ENCODE data around the gene RPS27A. TPM values are rescaled to one million over a fixed set of nuclear protein-coding genes. Genes with fewer than 3 reads are reported as not detected.
A peak's percentile ranks its signal among the peaks of the same experiment; 100 is the strongest.

RPS27A gene
- total and polyA plus RNA-seq, 9 of the 15 experiments (the other 6 are each of a cell fraction or from before 2014, with no cell fraction given), result 1,383 to 3,282 (median 2,242) TPM

- TF ChIP-seq FOXA3 (CRISPR knock-in tag; conservative IDR thresholded peaks at IDR 0.05 in 1 of 2, IDR thresholded peaks at IDR 0.05 in 1 of 2) (no peak), NR2C1 (IDR thresholded peaks at IDR 0.05) (peak; percentile 82), NR2C1 (tag; IDR thresholded peaks at IDR 0.05) (peak; percentile 84), RBM34 (IDR thresholded peaks at IDR 0.05; ENCODE audit: borderline replicate concordance, insufficient read depth, low read length) (no peak), RBM17 (IDR thresholded peaks at IDR 0.05; ENCODE audit: borderline replicate concordance, low read depth, low read length) (no peak), ETV6 (IDR thresholded peaks at IDR 0.05; ENCODE audit: borderline replicate concordance in 1 of 2, low read depth in 2 of 2, low read length in 1 of 2) (no peak), ETV6 (CRISPR knock-in tag; IDR thresholded peaks at IDR 0.05; ENCODE audit: borderline replicate concordance) (no peak), DNMT1 (IDR thresholded peaks at IDR 0.05) (0 out of 2 replicates have a peak, but pooled peaks have one; percentile 5), FOXM1 (IDR thresholded peaks at IDR 0.05; ENCODE audit: low read depth) (no peak), FOXM1 (CRISPR knock-in tag; IDR thresholded peaks at IDR 0.05; ENCODE audit: low read depth) (no peak), MTA2 (IDR thresholded peaks at IDR 0.05; ENCODE audit: low read depth) (no peak), TBP (optimal IDR thresholded peaks at IDR 0.05; ENCODE audit: low read depth, low read length) (peak; percentile 95), TFAP4 (CRISPR knock-in tag; IDR thresholded peaks at IDR 0.05; ENCODE audit: borderline replicate concordance) (peak; percentile 55), SMAD1 (IDR thresholded peaks at IDR 0.05; ENCODE audit: low read depth, low read length, partially characterized antibody) (peak; percentile 68), ZNF274 (IDR thresholded peaks at IDR 0.05; ENCODE audit: borderline replicate concordance, low read depth, low read length) (no peak), HMGN3 (IDR thresholded peaks at IDR 0.05; ENCODE audit: borderline replicate concordance, extremely low read depth, insufficient read length, low read depth, low read length) (no peak), SFPQ (IDR thresholded peaks at IDR 0.05; ENCODE audit: low read depth, low read length) (no peak), TEAD2 (tag; IDR thresholded peaks at IDR 0.05) (no peak), ZNF75A (CRISPR knock-in tag; IDR thresholded peaks at IDR 0.05) (no peak), NR3C1 (CRISPR knock-in tag; IDR thresholded peaks at IDR 0.05) (no peak), ZBTB33 (CRISPR knock-in tag; IDR thresholded peaks at IDR 0.05) (no peak), KLF10 (CRISPR knock-in tag; IDR thresholded peaks at IDR 0.05) (no peak), USF2 (CRISPR knock-in tag; IDR thresholded peaks at IDR 0.05) (no peak)
Observed at GRCh38 chr2:55232084-55232862, at the start of gene RPS27A, which contains the start of gene CLHC1 (continued).
